ENCODE results near the gene PDC.

Gene PDC

DNA sequence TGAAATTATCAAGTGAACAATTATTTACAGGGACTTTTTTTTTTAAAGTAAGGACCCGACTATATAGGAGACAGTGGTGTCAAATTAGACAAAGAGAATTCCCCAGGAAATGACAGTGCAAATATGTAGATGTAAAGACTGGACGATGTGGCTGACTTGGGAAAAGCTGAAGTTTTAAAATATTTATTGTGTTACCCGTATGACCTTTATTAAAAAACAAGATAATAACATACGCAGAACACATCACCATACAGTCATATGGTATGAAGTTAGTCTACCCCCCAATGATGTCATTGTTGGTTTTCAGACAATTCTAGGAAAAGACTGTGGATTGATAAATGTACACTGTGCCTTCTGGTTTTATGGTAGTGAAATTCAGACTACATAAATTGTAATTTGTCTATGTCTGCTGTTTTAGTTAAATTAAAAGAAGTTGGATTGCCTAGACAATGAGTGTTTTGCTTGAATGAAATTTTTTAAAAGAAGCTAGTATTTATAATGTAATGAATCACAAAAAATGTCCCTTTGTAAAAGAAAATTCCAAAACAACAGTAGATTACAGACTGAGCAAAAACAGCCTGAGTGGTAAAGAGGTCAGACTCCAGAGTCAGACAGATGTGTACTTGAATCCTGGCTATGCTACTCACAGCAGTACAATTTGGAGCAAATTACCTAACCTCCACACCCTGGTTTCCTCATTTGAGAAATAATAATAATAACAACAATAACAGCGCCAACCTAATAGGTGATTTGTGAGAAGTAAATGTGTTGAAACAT lies 15.5 kb upstream of the PDC start:
- no peaks in the 10 kb centered on the region for H3K79me2 ChIP-seq (ENCODE audit: insufficient read depth, low read length)
- no peak overlapping the region for H2AFZ ChIP-seq (ENCODE audit: low read length)
- H3K4me1 ChIP-seq (ENCODE audit: insufficient read depth, low read length, severe bottlenecking): no peaks in the 10 kb centered on the region
- H3K27ac ChIP-seq (ENCODE audit: low read depth, low read length, poor library complexity, severe bottlenecking): no peak overlapping the region
- H3K36me3 ChIP-seq (ENCODE audit: insufficient read depth, low read length): no peaks in the 10 kb centered on the region
- no peaks in the 10 kb centered on the region for H3K27me3 ChIP-seq (ENCODE audit: insufficient read depth, low read length)
- no peak overlapping the region for H3K4me2 ChIP-seq (ENCODE audit: low read length)
- no peak overlapping the region for H3K9ac ChIP-seq (ENCODE audit: low read length)
- H4K20me1 ChIP-seq (ENCODE audit: insufficient read depth, low read length): no peaks in the 10 kb centered on the region
- H3K9me3 ChIP-seq (ENCODE audit: low read length): no peaks in the 10 kb centered on the region
- TF ChIP-seq, protein P1, sequence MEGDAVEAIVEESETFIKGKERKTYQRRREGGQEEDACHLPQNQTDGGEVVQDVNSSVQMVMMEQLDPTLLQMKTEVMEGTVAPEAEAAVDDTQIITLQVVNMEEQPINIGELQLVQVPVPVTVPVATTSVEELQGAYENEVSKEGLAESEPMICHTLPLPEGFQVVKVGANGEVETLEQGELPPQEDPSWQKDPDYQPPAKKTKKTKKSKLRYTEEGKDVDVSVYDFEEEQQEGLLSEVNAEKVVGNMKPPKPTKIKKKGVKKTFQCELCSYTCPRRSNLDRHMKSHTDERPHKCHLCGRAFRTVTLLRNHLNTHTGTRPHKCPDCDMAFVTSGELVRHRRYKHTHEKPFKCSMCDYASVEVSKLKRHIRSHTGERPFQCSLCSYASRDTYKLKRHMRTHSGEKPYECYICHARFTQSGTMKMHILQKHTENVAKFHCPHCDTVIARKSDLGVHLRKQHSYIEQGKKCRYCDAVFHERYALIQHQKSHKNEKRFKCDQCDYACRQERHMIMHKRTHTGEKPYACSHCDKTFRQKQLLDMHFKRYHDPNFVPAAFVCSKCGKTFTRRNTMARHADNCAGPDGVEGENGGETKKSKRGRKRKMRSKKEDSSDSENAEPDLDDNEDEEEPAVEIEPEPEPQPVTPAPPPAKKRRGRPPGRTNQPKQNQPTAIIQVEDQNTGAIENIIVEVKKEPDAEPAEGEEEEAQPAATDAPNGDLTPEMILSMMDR (IDR thresholded peaks at IDR 0.05; ENCODE audit: low read length): no peak
- TF ChIP-seq EZH2 (IDR thresholded peaks at IDR 0.05; ENCODE audit: borderline replicate concordance, low read length): no peak
- H3K9me2 ChIP-seq (ENCODE audit: low read depth, low read length): no peaks in the 10 kb centered on the region
- no peaks in the 10 kb centered on the region for H3F3A ChIP-seq (ENCODE audit: insufficient read depth, low read length)
- no peak overlapping the region for H3K4me3 ChIP-seq (ENCODE audit: low read depth, low read length, poor library complexity, severe bottlenecking)

DNA sequence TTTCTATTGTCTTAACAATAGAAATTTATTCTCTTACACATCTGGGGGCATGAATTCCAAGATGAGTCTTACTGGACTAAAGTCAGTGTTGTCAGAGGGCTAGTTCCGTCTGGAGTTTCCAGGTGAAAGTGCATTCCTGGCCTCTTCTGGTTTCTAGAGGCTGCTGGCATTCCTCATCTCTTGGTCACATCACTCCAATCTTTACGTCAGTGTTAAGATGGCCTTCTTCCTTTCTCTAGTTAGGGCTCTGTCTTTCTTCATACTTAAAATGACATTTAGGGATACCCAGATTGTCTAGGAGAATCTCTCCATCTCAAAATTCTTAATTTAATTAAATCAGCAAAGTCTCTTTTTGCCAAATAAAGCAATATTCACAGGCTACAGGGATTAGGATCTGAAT lies 13.3 kb upstream of the PDC start:
- Histone ChIP-seq H3K9ac (ENCODE audit: low read length) (no peak overlapping the region), H3K36me3 (ENCODE audit: insufficient read depth, low read length) (no peaks in the 10 kb centered on the region), H3K27ac (ENCODE audit: low read depth, low read length, poor library complexity, severe bottlenecking) (no peak overlapping the region), H4K20me1 (ENCODE audit: insufficient read depth, low read length) (no peaks in the 10 kb centered on the region), H3K4me1 (ENCODE audit: insufficient read depth, low read length, severe bottlenecking) (no peaks in the 10 kb centered on the region), H3K79me2 (ENCODE audit: insufficient read depth, low read length) (no peaks in the 10 kb centered on the region), H3K27me3 (ENCODE audit: insufficient read depth, low read length) (no peaks in the 10 kb centered on the region), H3K9me3 (ENCODE audit: low read length) (no peaks in the 10 kb centered on the region), H3K4me3 (ENCODE audit: low read depth, low read length, poor library complexity, severe bottlenecking) (no peak overlapping the region), H3K4me2 (ENCODE audit: low read length) (no peak overlapping the region), H2AFZ (ENCODE audit: low read length) (no peak overlapping the region), H3K9me2 (ENCODE audit: low read depth, low read length) (no peaks in the 10 kb centered on the region), H3F3A (ENCODE audit: insufficient read depth, low read length) (no peaks in the 10 kb centered on the region)
- TF ChIP-seq, protein P1 (IDR thresholded peaks at IDR 0.05; ENCODE audit: low read length): no peak
- no peak for TF ChIP-seq EZH2 (IDR thresholded peaks at IDR 0.05; ENCODE audit: borderline replicate concordance, low read length)

DNA sequence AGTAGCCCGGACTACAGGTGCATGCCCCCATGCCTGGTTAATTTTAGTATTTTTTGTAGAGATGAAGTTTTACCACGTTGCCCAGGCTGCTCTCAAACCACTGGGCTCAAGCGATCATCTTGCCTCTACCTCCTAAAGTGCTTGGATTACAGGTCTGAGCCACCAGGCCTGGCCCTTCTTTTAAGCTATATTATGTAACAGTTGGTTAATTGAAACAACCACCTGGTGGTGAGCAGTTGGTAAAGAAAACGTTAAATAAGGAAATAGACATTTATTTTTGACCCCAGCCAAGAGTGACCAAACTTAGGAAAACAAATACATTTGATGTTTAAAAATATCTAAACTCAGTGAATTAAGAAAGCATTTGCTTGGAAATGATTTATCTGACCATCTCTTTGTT lies 12.1 kb upstream of the PDC start:
- Histone ChIP-seq H3K4me2 (ENCODE audit: low read length) (no peak overlapping the region), H3K4me1 (ENCODE audit: insufficient read depth, low read length, severe bottlenecking) (no peaks in the 10 kb centered on the region), H3K36me3 (ENCODE audit: insufficient read depth, low read length) (no peaks in the 10 kb centered on the region), H3K4me3 (ENCODE audit: low read depth, low read length, poor library complexity, severe bottlenecking) (no peak overlapping the region), H2AFZ (ENCODE audit: low read length) (no peak overlapping the region), H3K27ac (ENCODE audit: low read depth, low read length, poor library complexity, severe bottlenecking) (no peak overlapping the region), H4K20me1 (ENCODE audit: insufficient read depth, low read length) (no peaks in the 10 kb centered on the region), H3K9me3 (ENCODE audit: low read length) (no peaks in the 10 kb centered on the region), H3K9me2 (ENCODE audit: low read depth, low read length) (no peaks in the 10 kb centered on the region), H3F3A (ENCODE audit: insufficient read depth, low read length) (no peaks in the 10 kb centered on the region), H3K9ac (ENCODE audit: low read length) (no peak overlapping the region), H3K79me2 (ENCODE audit: insufficient read depth, low read length) (no peaks in the 10 kb centered on the region), H3K27me3 (ENCODE audit: insufficient read depth, low read length) (no peaks in the 10 kb centered on the region)
- TF ChIP-seq, protein P1 (IDR thresholded peaks at IDR 0.05; ENCODE audit: low read length): no peak
- no peak for TF ChIP-seq EZH2 (IDR thresholded peaks at IDR 0.05; ENCODE audit: borderline replicate concordance, low read length)

All from OCI-LY1 (cell line).